OCI-M2 (cell line): ENCODE data around the gene RAB11FIP5.
"Not testable (repeated sequence)": the region's sequence is repeated elsewhere in the genome, so short reads cannot be mapped to it uniquely, and the experiment has no call there.

Experiments
- DNase-seq: peaks from one replicate; lab custom pipeline; 2025; ENCODE audit not compliant: unreplicated experiment; lab: John Stamatoyannopoulos, UW

Gene RAB11FIP5

DNA sequence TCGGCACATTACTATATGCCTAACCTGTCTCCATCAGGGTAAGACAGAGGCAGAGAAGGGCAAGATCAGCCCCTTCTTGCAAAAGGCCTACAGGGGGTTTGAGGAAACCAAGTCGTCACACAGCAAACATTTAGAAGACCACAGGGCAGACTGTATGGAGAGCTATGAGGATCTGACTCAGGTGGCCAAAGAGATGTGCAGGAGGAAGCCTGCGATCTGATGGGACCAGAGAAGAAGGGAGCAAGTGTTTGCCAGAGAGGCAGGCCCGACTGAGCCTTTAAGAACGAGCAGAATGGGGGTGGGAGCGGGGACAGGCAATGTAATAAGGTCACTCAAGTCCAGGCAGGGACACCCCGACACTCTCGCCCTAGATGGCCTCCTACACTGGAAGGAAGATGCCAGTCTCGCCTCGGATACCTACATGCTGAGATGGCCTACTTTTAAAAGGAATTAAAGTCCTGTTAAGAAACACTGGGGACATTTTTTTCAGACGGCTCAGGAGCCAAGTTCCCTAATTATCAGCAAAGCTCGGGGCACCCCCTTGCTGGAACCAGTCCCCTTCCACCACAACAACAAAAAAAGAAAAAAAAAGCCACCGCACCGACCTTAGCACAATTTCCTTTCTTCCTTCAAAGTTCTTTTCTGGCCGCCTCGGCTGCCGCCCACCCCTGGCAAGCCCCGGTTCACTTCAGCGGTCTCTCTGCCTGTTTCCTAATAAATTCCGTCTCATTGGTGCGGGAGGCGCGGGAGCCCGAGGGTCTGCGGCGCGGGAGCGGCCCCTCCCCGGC lies 42.7 kb downstream of the RAB11FIP5 start:
- no peak for DNase-seq

- peak; percentile 13 for DNase-seq
Measured at GRCh38 chr2:73069041-73069854, 43.5 kb downstream of the RAB11FIP5 start.

- no peak for DNase-seq
Measured at GRCh38 chr2:73068147-73068546, 44.6 kb downstream of the RAB11FIP5 start.

- DNase-seq, result no peak
Measured at GRCh38 chr2:73067043-73067442, 45.7 kb downstream of the RAB11FIP5 start.

DNA sequence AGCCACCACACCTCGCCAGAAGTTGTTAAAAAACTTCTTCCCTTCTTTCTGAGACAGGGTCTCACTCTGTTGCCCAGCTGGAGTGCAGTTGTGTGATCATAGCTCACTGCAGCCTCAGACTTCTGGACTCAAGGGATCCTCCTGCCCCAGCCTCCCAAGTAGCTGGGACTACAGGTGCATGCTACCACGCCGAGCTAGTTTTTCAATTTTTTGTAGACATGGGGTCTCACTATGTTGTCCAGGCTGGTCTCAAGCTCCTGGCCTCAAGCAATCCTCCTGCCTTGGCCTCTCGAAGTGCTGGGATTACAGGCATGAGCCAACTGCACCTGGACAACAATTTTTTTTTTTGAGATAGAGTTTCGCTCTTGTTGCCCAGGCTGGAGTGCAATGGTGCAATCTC lies 47.7 kb downstream of the RAB11FIP5 start:
- DNase-seq, result not testable (repeated sequence)

GRCh38 chr2:73063909-73064875 lies 48.6 kb downstream of the RAB11FIP5 start:
- no peak for DNase-seq

DNA sequence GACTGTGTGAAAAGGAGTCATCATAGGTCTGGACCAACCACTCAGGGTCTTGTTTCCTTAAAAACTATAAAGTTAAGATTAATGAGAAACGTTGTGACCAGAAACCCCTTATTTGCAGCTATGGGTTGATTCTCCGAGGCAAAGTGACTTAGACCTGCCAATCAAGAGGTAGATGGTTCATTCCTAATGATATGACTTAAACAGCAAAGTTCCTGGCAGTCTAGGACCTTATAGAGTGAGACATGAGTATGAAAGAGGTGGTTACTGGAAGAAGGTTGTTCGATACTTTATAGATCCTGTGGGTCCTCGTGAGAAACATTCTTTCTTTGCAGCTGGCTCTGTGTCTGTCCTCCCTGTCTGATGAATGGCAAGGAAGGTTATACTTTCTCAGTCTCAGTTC lies 49.3 kb downstream of the RAB11FIP5 start:
- DNase-seq, result no peak

- no peak for DNase-seq
Measured at GRCh38 chr2:73059106-73059505, 53.6 kb downstream of the RAB11FIP5 start.

- DNase-seq, result no peak
Measured at GRCh38 chr2:73054980-73055379, 57.8 kb downstream of the RAB11FIP5 start.

DNA sequence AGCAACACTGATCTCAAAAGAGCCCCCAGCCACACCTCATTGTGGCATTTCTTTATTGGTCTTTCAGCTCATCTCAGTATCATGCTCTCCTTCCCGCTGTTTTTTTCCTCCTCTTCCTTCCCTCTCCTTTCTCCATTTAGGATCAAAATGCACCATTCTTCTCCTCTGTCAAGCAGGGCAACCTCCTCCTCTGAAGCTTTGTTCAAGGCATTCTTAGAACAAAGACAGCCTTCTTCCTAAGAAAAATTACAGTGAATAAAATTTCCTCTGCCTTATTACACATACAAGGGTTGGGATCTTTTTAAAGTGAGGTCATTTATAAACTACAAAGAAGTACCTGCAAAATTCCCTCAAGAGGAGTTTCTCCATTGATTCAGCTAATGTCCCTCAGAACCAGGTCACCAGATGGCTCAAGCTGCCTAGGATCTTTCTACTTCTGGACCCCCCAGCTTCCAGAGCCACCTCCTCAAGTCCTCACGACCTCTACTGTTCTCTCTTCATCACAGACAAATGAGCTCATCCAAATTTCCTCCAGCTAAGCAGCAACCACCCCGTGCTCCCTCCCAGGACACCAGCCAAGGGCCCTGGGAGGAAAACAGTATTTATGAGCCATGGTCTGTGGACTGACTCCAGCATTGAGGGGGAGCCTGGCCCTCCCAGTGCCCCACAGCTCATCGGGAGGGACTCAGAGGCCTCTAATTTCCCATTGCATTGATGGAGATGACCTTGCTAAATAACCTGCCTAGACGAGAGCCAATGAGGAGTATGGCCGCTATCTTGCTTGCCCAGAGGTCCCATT lies 59.2 kb downstream of the RAB11FIP5 start:
- no peak for DNase-seq

- no peak for DNase-seq
Measured at GRCh38 chr2:73050121-73050545, 62.6 kb downstream of the RAB11FIP5 start.

DNA sequence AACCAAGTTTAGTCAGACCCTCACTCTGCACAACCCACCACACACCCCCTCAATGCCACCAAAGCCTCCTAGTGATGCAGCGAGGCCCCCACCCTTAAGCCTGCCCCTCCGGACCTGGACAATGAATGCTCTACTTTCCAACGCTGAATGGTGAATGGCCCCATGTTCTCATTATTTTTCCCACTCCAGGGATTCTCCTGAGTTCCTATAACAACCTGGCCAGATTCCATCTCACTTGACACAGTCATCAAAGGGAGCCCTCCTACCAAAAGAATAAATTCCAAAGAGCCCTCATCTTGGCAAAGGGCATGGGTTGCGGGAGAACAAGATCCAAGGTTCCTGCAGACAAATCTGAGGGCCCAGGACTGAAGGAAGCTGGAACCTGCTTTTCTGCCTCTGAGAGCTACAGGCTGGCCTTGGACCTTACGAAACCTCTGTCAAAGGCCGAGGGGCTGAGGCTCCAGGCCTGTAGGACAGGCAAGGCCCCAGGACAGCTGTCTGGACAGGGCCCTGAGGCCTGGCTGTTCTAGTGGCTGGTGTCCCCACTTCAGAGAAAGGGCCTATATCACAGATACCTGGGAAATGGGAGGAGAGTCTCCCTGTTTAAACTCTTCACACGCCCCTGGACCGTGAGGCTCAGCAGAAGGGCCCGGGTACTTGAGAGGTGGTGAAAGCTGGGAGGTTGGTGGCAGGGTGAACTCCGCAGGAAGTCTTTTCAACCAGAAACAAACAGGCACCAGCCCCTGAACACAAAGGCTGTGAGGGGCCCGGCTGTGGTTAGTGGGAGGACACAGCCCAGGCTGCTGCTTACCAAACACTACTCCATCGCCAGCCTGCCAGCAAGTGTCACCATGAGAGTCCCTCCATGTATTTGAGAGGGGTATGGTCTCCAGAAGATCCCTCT lies 68.6 kb downstream of the RAB11FIP5 start:
- no peak for DNase-seq

- no peak for DNase-seq
Measured at GRCh38 chr2:73043276-73043675, 69.5 kb downstream of the RAB11FIP5 start.

GRCh38 chr2:73037947-73038585 lies 74.7 kb downstream of the RAB11FIP5 start:
- DNase-seq, result no peak

DNA sequence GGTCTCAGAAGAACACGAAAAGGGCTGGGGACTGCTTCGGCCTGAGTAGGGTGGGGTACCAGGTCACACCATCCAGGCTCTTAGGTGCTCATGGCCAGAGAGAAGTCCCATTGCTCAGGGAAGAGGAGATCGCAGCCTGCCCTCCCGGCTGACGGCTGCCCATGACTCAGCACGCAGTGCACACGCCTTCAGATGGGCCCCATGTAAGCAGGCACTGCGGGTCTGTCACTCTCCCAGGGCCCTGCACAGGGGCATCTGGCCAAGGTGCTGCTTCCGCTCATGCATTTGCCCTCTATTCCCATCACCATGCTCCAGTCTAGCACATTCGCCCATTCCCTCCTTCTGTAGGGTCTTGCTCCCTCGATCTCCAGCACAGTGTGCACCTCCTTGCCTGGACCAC lies 76.0 kb downstream of the RAB11FIP5 start:
- no peak for DNase-seq

DNA sequence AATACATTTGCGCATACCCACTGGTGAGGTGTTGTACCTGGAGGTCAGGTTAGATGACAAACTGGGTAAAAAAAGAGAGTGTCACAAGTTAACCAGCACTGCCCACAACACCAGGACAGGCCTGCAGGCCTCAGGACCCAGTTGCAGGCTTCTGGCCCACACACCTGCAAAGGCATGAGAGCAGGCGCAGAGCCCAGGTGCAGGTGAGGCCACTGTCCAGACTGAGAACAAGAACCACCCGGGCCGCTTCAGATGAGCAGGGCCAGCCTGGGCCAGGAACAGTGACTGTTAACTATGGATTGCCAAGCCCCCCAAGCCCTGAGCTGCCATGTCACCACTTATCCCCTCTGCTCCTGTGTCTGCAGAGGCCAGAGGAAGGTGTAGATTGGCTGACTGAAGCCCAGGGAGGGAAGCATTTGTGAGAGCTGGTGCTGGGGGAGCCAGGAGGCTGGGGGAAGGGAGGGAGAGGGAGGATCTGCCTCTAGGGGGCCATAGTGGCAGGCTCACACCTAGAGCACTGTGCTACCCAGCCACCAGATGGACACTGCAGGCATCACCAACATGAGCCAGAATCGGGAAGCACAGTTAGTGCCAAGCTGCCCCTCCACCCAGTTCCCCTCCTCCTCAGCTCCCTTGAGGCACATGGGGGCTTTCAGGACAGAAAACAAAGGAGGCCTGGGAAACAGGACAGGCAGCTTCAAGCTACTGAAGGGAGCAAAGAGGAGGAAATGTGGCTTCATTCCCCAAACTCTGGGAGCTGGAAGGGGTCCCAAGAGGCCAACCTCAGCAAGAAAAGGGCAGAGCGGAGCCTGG lies 76.6 kb downstream of the RAB11FIP5 start:
- no peak for DNase-seq

DNA sequence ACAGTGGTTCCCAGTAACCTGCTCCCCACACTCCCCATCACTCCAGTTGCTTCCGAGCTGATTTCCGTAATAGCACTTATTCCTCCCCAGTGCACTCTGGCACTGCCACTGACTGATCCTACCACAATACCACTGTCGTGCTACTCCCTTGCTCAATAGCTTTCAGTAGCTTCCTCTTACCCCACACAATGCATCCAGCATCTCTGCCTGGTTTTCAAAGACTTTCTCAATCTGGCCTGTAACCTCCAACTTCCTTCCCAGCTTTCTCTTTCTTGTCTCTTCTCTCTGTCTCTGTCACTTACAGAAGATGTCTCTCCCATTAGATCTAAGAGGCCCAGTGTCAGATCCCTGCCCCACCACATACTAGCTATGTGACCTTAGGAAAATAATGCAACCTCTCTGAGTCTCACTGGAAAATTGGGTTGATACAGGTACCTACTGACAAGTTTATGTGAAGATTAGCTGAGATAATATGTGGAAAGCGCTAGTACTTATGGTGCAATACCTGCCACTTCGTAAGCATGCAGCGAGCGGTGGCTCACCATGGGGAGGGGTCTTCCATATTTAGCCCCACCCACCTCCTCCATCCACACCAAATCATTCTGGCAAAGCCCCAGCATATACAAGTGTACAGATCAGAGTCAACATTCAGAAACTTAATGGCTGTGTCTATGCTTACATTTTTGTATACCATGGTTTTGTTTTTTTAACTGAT lies 77.9 kb downstream of the RAB11FIP5 start:
- no peak for DNase-seq
